Gastroesophageal sphincter (tissue), 3 donors: ENCODE measurements around the gene ANKH.

ENCODE experiments used
- CTCF ChIP-seq, 4 experiments: fragments of 200-600 bp in 2 of 4; fragments of 450-650 bp in 2 of 4; sonication (generic) in 1 of 4; IDR thresholded peaks; one replicate each; pipeline ENCODE4 v1.5.1; 2017 to 2019; ENCODE audit warnings: antibody characterized with exemption in 4 of 4, mild to moderate bottlenecking in 2 of 4, moderate library complexity in 2 of 4
- EP300 ChIP-seq: sonication (generic); formaldehyde crosslinking; IDR thresholded peaks from one replicate; pipeline ENCODE4 v1.6.1; 2017; ENCODE audit warnings: antibody characterized with exemption, mild to moderate bottlenecking
- POLR2AphosphoS5 ChIP-seq: sonication (generic); formaldehyde crosslinking; IDR thresholded peaks from one replicate; pipeline ENCODE4 v1.6.1; 2017; ENCODE audit warnings: antibody characterized with exemption

- TF ChIP-seq POLR2AphosphoS5: no peak
- no peak for TF ChIP-seq CTCF (IDR thresholded peaks at IDR 0.05)
- no peak for TF ChIP-seq EP300
These were observed 118.3 kb downstream of the ANKH start for GRCh38 chr5:14753292-14753691.
